IPS-NIHi7 (cell line): ENCODE data around the gene NR4A3.
A peak's percentile ranks its signal among the peaks of the same experiment; 100 is the strongest.

Experiments used
- DNase-seq: peaks from one replicate; pipeline ENCODE4 v3.0.0; 2012; ENCODE audit warnings: mixed read lengths; ENCODE audit errors: extremely low spot score

Gene NR4A3

GRCh38 chr9:99873943-99874584, 52.4 kb downstream of the NR4A3 start:
- no peak for DNase-seq

- DNase-seq: no peak
Observed at GRCh38 chr9:99876190-99876589, 54.5 kb downstream of the NR4A3 start.

- DNase-seq: no peak
Observed at GRCh38 chr9:99878651-99879050, 57.0 kb downstream of the NR4A3 start.

- DNase-seq: no peak
Observed at GRCh38 chr9:99881769-99882168, 60.1 kb downstream of the NR4A3 start.

DNA sequence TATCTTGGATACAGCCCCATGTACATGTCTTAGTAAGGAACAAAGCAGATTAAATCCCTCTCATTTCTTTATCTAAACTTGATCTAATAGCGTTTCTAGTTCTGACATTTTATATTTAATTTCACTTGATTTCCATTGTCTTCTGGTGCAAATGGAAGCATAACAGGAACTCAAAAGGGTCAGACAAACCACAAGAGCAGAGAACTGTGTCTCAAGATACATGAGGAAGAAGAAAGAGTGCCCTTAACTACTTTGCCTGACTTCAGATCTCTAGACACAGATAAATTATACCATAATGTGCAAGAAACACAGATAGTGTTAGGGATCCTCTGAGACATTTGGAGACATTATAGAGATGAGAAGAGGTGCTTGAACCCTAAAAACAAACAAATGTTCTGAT, 64.1 kb downstream of the NR4A3 start:
- no peak for DNase-seq

GRCh38 chr9:99889120-99889519, 67.4 kb downstream of the NR4A3 start:
- no peak for DNase-seq

DNA sequence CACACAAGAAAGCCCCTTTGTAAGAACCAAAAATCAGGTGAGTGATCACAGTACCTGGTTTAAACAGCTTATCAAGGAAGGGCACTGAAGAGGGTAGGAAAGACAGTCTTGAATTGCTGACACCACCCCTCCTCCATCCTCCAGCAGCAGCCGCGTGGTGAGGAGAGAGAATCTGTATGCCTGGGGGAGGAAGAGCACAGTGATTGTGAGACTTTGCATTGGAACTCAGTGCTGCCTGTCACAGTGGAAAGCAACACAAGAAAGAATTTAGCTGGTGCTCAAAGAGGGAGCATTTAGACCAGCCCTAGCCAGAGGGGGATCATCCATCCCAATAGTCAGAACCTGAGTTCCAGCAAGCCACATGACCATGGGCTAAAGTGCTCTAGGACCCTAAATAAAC, 73.1 kb downstream of the NR4A3 start:
- no peak for DNase-seq

DNA sequence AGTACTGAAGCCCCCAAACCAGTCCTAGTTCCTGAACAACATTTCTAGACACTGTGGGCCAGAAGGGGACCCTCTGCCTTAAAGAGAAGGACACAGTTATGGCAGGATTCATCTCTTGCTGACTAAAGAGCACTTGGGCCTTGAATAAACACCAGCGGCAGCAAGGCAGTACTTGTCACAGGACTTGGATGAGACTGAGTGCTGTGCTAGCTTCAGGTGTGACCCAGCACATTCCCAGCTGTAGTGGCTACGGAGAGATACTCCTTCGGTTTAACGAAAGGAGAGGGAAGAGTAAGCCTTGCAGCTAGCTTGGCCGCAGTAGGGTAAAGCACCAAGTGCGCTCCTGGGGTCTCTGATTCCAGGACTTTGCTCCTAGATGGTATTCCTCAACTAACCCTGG, 73.8 kb downstream of the NR4A3 start:
- no peak for DNase-seq

DNA sequence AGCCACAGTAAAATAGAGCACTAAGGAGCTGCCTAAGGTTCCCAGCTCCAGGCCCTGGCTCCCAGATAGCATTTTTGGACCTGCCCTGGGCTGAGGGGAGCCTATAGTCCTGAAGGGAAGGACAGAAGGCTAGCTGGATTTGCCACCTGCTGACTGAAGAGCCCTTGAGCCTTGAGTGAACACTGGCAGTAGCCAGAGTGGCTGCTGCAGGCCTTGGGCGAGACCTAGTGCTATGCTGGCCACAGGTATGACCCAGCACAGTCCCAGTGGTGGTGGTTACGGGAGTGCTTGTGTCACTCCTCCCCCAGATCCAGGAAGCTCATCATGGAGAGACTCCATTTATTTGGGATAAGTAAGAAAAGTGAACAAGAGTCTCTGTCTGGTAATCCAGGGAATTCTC, 74.4 kb downstream of the NR4A3 start:
- no peak for DNase-seq

GRCh38 chr9:99903393-99903792, 81.7 kb downstream of the NR4A3 start:
- DNase-seq: no peak

DNA sequence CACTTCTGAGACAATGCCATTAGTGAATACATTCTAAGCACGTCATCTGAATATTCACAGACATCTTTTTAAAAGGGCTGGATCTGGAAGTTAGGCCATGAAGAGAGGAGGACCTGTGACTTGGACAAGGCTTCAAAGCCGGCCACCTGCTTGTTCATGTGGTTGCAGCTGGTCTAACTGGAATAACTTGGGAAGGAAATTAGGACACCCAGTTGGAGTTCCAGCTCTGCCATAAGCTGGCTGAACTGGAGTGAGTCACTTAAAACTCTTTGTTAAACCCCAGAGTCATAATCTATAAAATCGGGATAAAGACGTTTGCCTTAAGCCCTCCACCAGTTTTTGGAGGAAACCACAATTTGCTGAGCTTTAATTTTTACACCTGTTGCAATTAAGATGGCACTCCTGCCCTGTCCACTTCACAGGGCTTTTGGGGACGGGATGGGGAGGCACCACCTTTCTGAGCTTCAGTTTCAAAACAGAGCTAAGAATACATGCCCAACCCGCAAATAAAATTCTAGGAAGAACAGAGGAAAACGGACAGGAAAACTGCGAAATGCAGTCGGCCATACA, 84.2 kb downstream of the NR4A3 start:
- DNase-seq: no peak

- DNase-seq: peak; percentile 95
Observed at GRCh38 chr9:99906403-99907207, 84.9 kb downstream of the NR4A3 start, which contains the start of gene STX17. Gene STX17 (plus strand): TSS chr9:99906654. CDS start chr9:99915240, 8,586 bp downstream.

- no peak for DNase-seq
Observed at GRCh38 chr9:99907208-99907532, 85.5 kb downstream of the NR4A3 start.

- DNase-seq: no peak
Observed at GRCh38 chr9:99911600-99911999, 89.9 kb downstream of the NR4A3 start.
